ENCODE data around the gene SLC20A1. TPM values are rescaled to one million over a fixed set of nuclear protein-coding genes. Genes with fewer than 3 reads are reported as not detected.
A peak's percentile ranks its signal among the peaks of the same experiment; 100 is the strongest.
"Not testable (repeated sequence)": the region's sequence is repeated elsewhere in the genome, so short reads cannot be mapped to it uniquely, and the experiment has no call there.

The SLC20A1 gene
- 117 and 129 TPM in 2 replicates for total RNA-seq (2014; rRNA removed; shearing (Covaris generic); ENCODE audit: low replicate concordance)

- Histone ChIP-seq H3K27me3 (no peaks in the 10 kb centered on the region), H3K4me3 (peak within 1 kb of the TSS; percentile 92), H3K9me3 (no peaks in the 10 kb centered on the region), H3K36me3 (peaks cover 36% of the 10 kb centered on the region)
- DNase-seq, result peak; percentile 96
Observed at GRCh38 chr2:112645310-112646101, at the start of gene SLC20A1. SLC20A1 (plus strand) TSS chr2:112645939; CDS start chr2:112646829, 890 bp downstream.

GRCh38 chr2:112597537-112598322 lies 48.0 kb upstream of the SLC20A1 start:
- no peak for DNase-seq
- no peaks in the 10 kb centered on the region for H3K27me3 ChIP-seq
- no peaks in the 10 kb centered on the region for H3K9me3 ChIP-seq
- no peak overlapping the region for H3K4me3 ChIP-seq
- no peaks in the 10 kb centered on the region for H3K36me3 ChIP-seq

- DNase-seq, result no peak
- H3K9me3 ChIP-seq, result no peaks in the 10 kb centered on the region
- H3K27me3 ChIP-seq, result no peaks in the 10 kb centered on the region
- H3K4me3 ChIP-seq, result no peak overlapping the region
- H3K36me3 ChIP-seq, result no peaks in the 10 kb centered on the region
Observed at GRCh38 chr2:112600634-112601033, 45.1 kb upstream of the SLC20A1 start.

GRCh38 chr2:112601754-112602153 lies 44.0 kb upstream of the SLC20A1 start:
- H3K9me3 ChIP-seq, result no peaks in the 10 kb centered on the region
- DNase-seq, result no peak
- H3K4me3 ChIP-seq, result no peak overlapping the region
- no peaks in the 10 kb centered on the region for H3K27me3 ChIP-seq
- no peaks in the 10 kb centered on the region for H3K36me3 ChIP-seq

- H3K9me3 ChIP-seq, result no peaks in the 10 kb centered on the region
- H3K27me3 ChIP-seq, result no peaks in the 10 kb centered on the region
- no peak for DNase-seq
- no peaks in the 10 kb centered on the region for H3K36me3 ChIP-seq
- no peak overlapping the region for H3K4me3 ChIP-seq
Observed at GRCh38 chr2:112602917-112603316, 42.8 kb upstream of the SLC20A1 start.

- no peak for DNase-seq
- no peaks in the 10 kb centered on the region for H3K36me3 ChIP-seq
- no peak overlapping the region for H3K4me3 ChIP-seq
- no peaks in the 10 kb centered on the region for H3K27me3 ChIP-seq
- H3K9me3 ChIP-seq, result no peaks in the 10 kb centered on the region
Observed at GRCh38 chr2:112603731-112604130, 42.0 kb upstream of the SLC20A1 start.

GRCh38 chr2:112604952-112605351 lies 40.8 kb upstream of the SLC20A1 start:
- no peaks in the 10 kb centered on the region for H3K27me3 ChIP-seq

GRCh38 chr2:112605926-112606325 lies 39.8 kb upstream of the SLC20A1 start:
- no peak for DNase-seq
- Histone ChIP-seq H3K4me3 (no peak overlapping the region), H3K36me3 (no peaks in the 10 kb centered on the region), H3K9me3 (no peaks in the 10 kb centered on the region), H3K27me3 (no peaks in the 10 kb centered on the region)

More at GRCh38 chr2:112604952-112605351, 40.8 kb upstream of the SLC20A1 start:
- Histone ChIP-seq H3K9me3 (no peaks in the 10 kb centered on the region), H3K36me3 (no peaks in the 10 kb centered on the region), H3K4me3 (no peak overlapping the region)
- no peak for DNase-seq

GRCh38 chr2:112606547-112606946 lies 39.2 kb upstream of the SLC20A1 start:
- Histone ChIP-seq H3K9me3 (no peaks in the 10 kb centered on the region), H3K4me3 (no peak overlapping the region), H3K27me3 (no peaks in the 10 kb centered on the region), H3K36me3 (no peaks in the 10 kb centered on the region)
- no peak for DNase-seq

GRCh38 chr2:112607680-112608438 lies 37.9 kb upstream of the SLC20A1 start:
- Histone ChIP-seq H3K4me3 (no peak overlapping the region), H3K36me3 (no peaks in the 10 kb centered on the region), H3K27me3 (no peaks in the 10 kb centered on the region), H3K9me3 (no peaks in the 10 kb centered on the region)
- DNase-seq, result no peak

- not testable (repeated sequence) for H3K4me3 ChIP-seq, DNase-seq, H3K9me3 ChIP-seq, H3K27me3 ChIP-seq, H3K36me3 ChIP-seq
Observed at GRCh38 chr2:112609320-112609719, 36.4 kb upstream of the SLC20A1 start.

- not testable (repeated sequence) for H3K9me3 ChIP-seq, H3K36me3 ChIP-seq, H3K27me3 ChIP-seq, H3K4me3 ChIP-seq, DNase-seq
Observed at GRCh38 chr2:112612283-112612682, 33.5 kb upstream of the SLC20A1 start.

GRCh38 chr2:112614201-112614840 lies 31.4 kb upstream of the SLC20A1 start:
- no peak overlapping the region for H3K4me3 ChIP-seq
- no peaks in the 10 kb centered on the region for H3K36me3 ChIP-seq
- H3K9me3 ChIP-seq, result no peaks in the 10 kb centered on the region
- no peak for DNase-seq
- H3K27me3 ChIP-seq, result no peaks in the 10 kb centered on the region

- Histone ChIP-seq H3K27me3 (no peaks in the 10 kb centered on the region), H3K4me3 (no peak overlapping the region), H3K9me3 (no peaks in the 10 kb centered on the region), H3K36me3 (no peaks in the 10 kb centered on the region)
- DNase-seq, result no peak
Observed at GRCh38 chr2:112615051-112615450, 30.7 kb upstream of the SLC20A1 start.

- H3K4me3 ChIP-seq, H3K27me3 ChIP-seq, H3K36me3 ChIP-seq, DNase-seq, H3K9me3 ChIP-seq: not testable (repeated sequence)
Observed at GRCh38 chr2:112615798-112616197, 29.9 kb upstream of the SLC20A1 start.

- no peak for DNase-seq
Observed at GRCh38 chr2:112618383-112618782, 27.4 kb upstream of the SLC20A1 start.

More at GRCh38 chr2:112618383-112618782, 27.4 kb upstream of the SLC20A1 start:
- Histone ChIP-seq H3K4me3 (no peak overlapping the region), H3K27me3 (no peaks in the 10 kb centered on the region), H3K9me3 (no peaks in the 10 kb centered on the region), H3K36me3 (no peaks in the 10 kb centered on the region)

Data from MG63 (cell line).